GM23338 (cell line): ENCODE data around the gene LZIC. TPM values are rescaled to one million over a fixed set of nuclear protein-coding genes. Genes with fewer than 3 reads are reported as not detected.
A peak's percentile ranks its signal among the peaks of the same experiment; 100 is the strongest.

Experiments used
- ATAC-seq: fragments of 200-7000 bp; cut with Tn5 transposase; 3 replicates; pipeline ENCODE4 v1.9.1; 2020
- DNase-seq: peaks from one replicate; pipeline ENCODE4 v3.0.0-alpha.2; 2015; ENCODE audit warnings: low spot score
- H2AFZ ChIP-seq: fragments of 200-600 bp; sonication (generic); 2 replicates; pipeline ENCODE4 v1.8.0; 2016; ENCODE audit warnings: antibody characterized with exemption, mild to moderate bottlenecking, moderate library complexity
- H3F3A ChIP-seq: fragments of 200-600 bp; sonication (generic); replicated peaks from 2 replicates; pipeline ENCODE4 v1.8.0; 2017; ENCODE audit warnings: antibody characterized with exemption, mixed run types, low read depth
- H3K27ac ChIP-seq: fragments of 200-600 bp; sonication (generic); 2 replicates; pipeline ENCODE4 v1.6.1; 2016; ENCODE audit warnings: low read depth
- H3K27me3 ChIP-seq: fragments of 200-600 bp; sonication (generic); 2 replicates; pipeline ENCODE4 v1.8.0; 2016; ENCODE audit warnings: mild to moderate bottlenecking, mixed run types, moderate library complexity; ENCODE audit not compliant: insufficient read depth
- H3K36me3 ChIP-seq: fragments of 200-600 bp; sonication (generic); 2 replicates; pipeline ENCODE4 v1.8.0; 2016; ENCODE audit warnings: mild to moderate bottlenecking; ENCODE audit not compliant: insufficient read depth
- H3K4me1 ChIP-seq: fragments of 200-600 bp; sonication (generic); 2 replicates; pipeline ENCODE4 v1.8.0; 2016; ENCODE audit warnings: mild to moderate bottlenecking, moderate library complexity; ENCODE audit not compliant: insufficient read depth
- H3K4me2 ChIP-seq: fragments of 200-600 bp; sonication (generic); 2 replicates; pipeline ENCODE4 v1.7.1; 2017; ENCODE audit warnings: mixed run types
- H3K4me3 ChIP-seq: fragments of 200-600 bp; sonication (generic); 2 replicates; pipeline ENCODE4 v1.6.1; 2016; ENCODE audit warnings: mixed run types
- H3K79me2 ChIP-seq: fragments of 200-600 bp; sonication (generic); replicated peaks from 2 replicates; pipeline ENCODE4 v1.8.0; 2017; ENCODE audit warnings: mild to moderate bottlenecking; ENCODE audit not compliant: insufficient read depth
- H3K9me2 ChIP-seq: fragments of 200-600 bp; sonication (generic); 2 replicates; pipeline ENCODE4 v1.8.0; 2017; ENCODE audit not compliant: insufficient read depth
- H4K20me1 ChIP-seq: fragments of 200-600 bp; sonication (generic); replicated peaks from 2 replicates; pipeline ENCODE4 v1.8.0; 2017; ENCODE audit warnings: mild to moderate bottlenecking; ENCODE audit not compliant: insufficient read depth
- H3K27ac Mint-ChIP-seq: 2 replicates; pipeline ENCODE4 v1.8.0; 2020; ENCODE audit warnings: inconsistent platforms, mild to moderate bottlenecking, moderate library complexity, mixed read lengths
- H3K27me3 Mint-ChIP-seq: 3 replicates; pipeline ENCODE4 v1.8.0; 2022; ENCODE audit warnings: low read depth, mild to moderate bottlenecking, moderate library complexity, mixed read lengths, inconsistent platforms; ENCODE audit not compliant: insufficient read depth, poor library complexity
- H3K36me3 Mint-ChIP-seq: 3 replicates; pipeline ENCODE4 v1.8.0; 2021; ENCODE audit warnings: low read depth, mild to moderate bottlenecking, inconsistent platforms, moderate library complexity, mixed read lengths
- H3K4me1 Mint-ChIP-seq: 3 replicates; pipeline ENCODE4 v1.8.0; 2020; ENCODE audit warnings: mild to moderate bottlenecking, inconsistent platforms, mixed read lengths
- H3K4me3 Mint-ChIP-seq: 3 replicates; pipeline ENCODE4 v1.8.0; 2021; ENCODE audit warnings: moderate library complexity, mild to moderate bottlenecking, inconsistent platforms, mixed read lengths
- H3K9me3 Mint-ChIP-seq: 3 replicates; pipeline ENCODE4 v1.8.0; 2020; ENCODE audit warnings: moderate library complexity, mild to moderate bottlenecking, inconsistent platforms, mixed read lengths
- CREB1 ChIP-seq: fragments of 250-450 bp; sonication (Bioruptor Pico); IDR thresholded peaks from 2 replicates; pipeline ENCODE4 v1.5.0; 2020; ENCODE audit warnings: low read depth, mild to moderate bottlenecking, moderate library complexity
- CTCF ChIP-seq, 2 experiments: fragments of 200-600 bp in 1 of 2; sonication (generic) in 1 of 2; conservative IDR thresholded peaks; 2 replicates each; pipeline versions ENCODE4 v1.5.1 to v1.6.1; 2016 to 2017; ENCODE audit warnings: antibody characterized with exemption in 2 of 2, low read depth in 2 of 2, mild to moderate bottlenecking in 2 of 2, moderate library complexity in 1 of 2
- ETS1 ChIP-seq: IDR thresholded peaks from 2 replicates; pipeline ENCODE4 v1.6.1; 2016; ENCODE audit warnings: antibody characterized with exemption
- EZH2 ChIP-seq: fragments of 200-600 bp; sonication (generic); IDR thresholded peaks from one replicate; pipeline ENCODE4 v1.8.0; 2017; ENCODE audit warnings: antibody characterized with exemption, mild to moderate bottlenecking, low read depth; ENCODE audit not compliant: unreplicated experiment
- EZH2phosphoT487 ChIP-seq: fragments of 200-600 bp; sonication (generic); IDR thresholded peaks from one replicate; pipeline ENCODE4 v1.8.1; 2018; ENCODE audit warnings: antibody characterized with exemption; ENCODE audit not compliant: unreplicated experiment
- JUNB ChIP-seq: IDR thresholded peaks from one replicate; pipeline ENCODE4 v1.6.1; 2016; ENCODE audit warnings: antibody characterized with exemption; ENCODE audit not compliant: unreplicated experiment
- NANOG ChIP-seq: IDR thresholded peaks from 2 replicates; pipeline ENCODE4 v1.6.1; 2016; ENCODE audit warnings: antibody characterized with exemption, borderline replicate concordance
- POLR2AphosphoS5 ChIP-seq: IDR thresholded peaks from 2 replicates; pipeline ENCODE4 v1.6.1; 2016; ENCODE audit warnings: antibody characterized with exemption, low read depth
- REST ChIP-seq: IDR thresholded peaks from one replicate; pipeline ENCODE4 v1.6.1; 2018; ENCODE audit warnings: antibody characterized with exemption; ENCODE audit not compliant: unreplicated experiment
- STAT1 ChIP-seq: IDR thresholded peaks from one replicate; pipeline ENCODE4 v1.6.1; 2016; ENCODE audit warnings: antibody characterized with exemption; ENCODE audit not compliant: unreplicated experiment
- ZNF114 ChIP-seq: fragments of 250-450 bp; sonication (Bioruptor Pico); IDR thresholded peaks from 2 replicates; pipeline ENCODE4 v1.5.0; 2020; ENCODE audit warnings: mild to moderate bottlenecking, moderate library complexity
- ZNF331 ChIP-seq: fragments of 250-450 bp; sonication (Bioruptor Pico); IDR thresholded peaks from 2 replicates; pipeline ENCODE4 v1.5.0; 2020; ENCODE audit warnings: low read depth, mild to moderate bottlenecking, moderate library complexity
- ZNF462 ChIP-seq: fragments of 250-450 bp; sonication (Bioruptor Pico); IDR thresholded peaks from 2 replicates; pipeline ENCODE4 v1.5.0; 2020; ENCODE audit warnings: mild to moderate bottlenecking, moderate library complexity
- polyA plus RNA-seq: library from polyadenylated mRNA; unstranded; fragments of >200 nt; fragmentation: Nextera tagmentation; extraction: Ambion mirVana; gene quantifications from 2 replicates; pipeline ENCODE4 v1.2.1, GENCODE V29; 2016
- total RNA-seq: library from RNA; depleted of rRNA; stranded (reverse); fragments of >200 nt; shearing (Covaris generic); gene quantifications from 2 replicates; pipeline ENCODE4 v1.2.3, GENCODE V29; 2014

Gene LZIC
- total and polyA plus RNA-seq, 2 experiments from 2014 or later: 19.4 to 23.5 TPM

GRCh38 chr1:9886092-9886742 lies 57.0 kb downstream of the LZIC start:
- no peak overlapping the region for H3K4me2 ChIP-seq

More at GRCh38 chr1:9886092-9886742, 57.0 kb downstream of the LZIC start:
- no peak for ATAC-seq
- no peaks in the 10 kb centered on the region for H3K79me2 ChIP-seq
- H3K27me3 ChIP-seq: no peaks in the 10 kb centered on the region
- Mint-ChIP-seq H3K4me1 (peaks cover 39% of the 10 kb centered on the region), H3K27me3 (peaks cover 13% of the 10 kb centered on the region), H3K27ac (peak overlapping the region; percentile 60; the same call in 1 of the 2 replicates), H3K4me3 (no peak overlapping the region), H3K36me3 (peaks cover 9% of the 10 kb centered on the region; the same call in 1 of the 3 replicates), H3K9me3 (no peaks in the 10 kb centered on the region)
- peaks cover 10% of the 10 kb centered on the region; the same call in 1 of the 2 replicates for H3K4me1 ChIP-seq
- H3K36me3 ChIP-seq: no peaks in the 10 kb centered on the region; the same call in 1 of the 2 replicates
- H3K9me2 ChIP-seq: no peaks in the 10 kb centered on the region
- no peaks in the 10 kb centered on the region; the same call in 1 of the 2 replicates for H4K20me1 ChIP-seq
- no peak overlapping the region for H3K4me3 ChIP-seq
- no peak for TF ChIP-seq ZNF114 (CRISPR knock-in tag)
- no peak for TF ChIP-seq STAT1
- no peak for TF ChIP-seq EZH2
- TF ChIP-seq EZH2phosphoT487: no peak
- TF ChIP-seq CREB1 (CRISPR knock-in tag): no peak
- TF ChIP-seq ZNF331 (CRISPR knock-in tag): no peak
- TF ChIP-seq REST: no peak
- TF ChIP-seq JUNB: no peak
- no peak for TF ChIP-seq POLR2AphosphoS5
- TF ChIP-seq NANOG: no peak
- no peak for TF ChIP-seq ZNF462 (CRISPR knock-in tag)
- no peak for TF ChIP-seq CTCF (conservative IDR thresholded peaks at IDR 0.05; ENCODE audit: low read depth in 2 of 2)
- no peak for TF ChIP-seq ETS1
- H2AFZ ChIP-seq: no peak overlapping the region
- H3F3A ChIP-seq: peaks cover 3% of the 10 kb centered on the region
- DNase-seq: no peak
- H3K27ac ChIP-seq: 0 out of 2 replicates have a peak overlapping the region, but pooled peaks have one; percentile 45
